OCI-LY7 (cell line): Measurements from ENCODE around the gene AGTRAP. TPM values are rescaled to one million over a fixed set of nuclear protein-coding genes. Genes with fewer than 3 reads are reported as not detected.

ENCODE experiments used
- BruUV-seq: library from RNA; stranded (reverse); fragments of 400-500 nt; replicated peaks from 2 replicates; lab custom pipeline; 2021; lab: Mats Ljungman, UMichigan
- CTCF ChIA-PET: fragments of 300-600 bp; sonication (Branson Sonifier 250); formaldehyde crosslinking; loops from one replicate; lab custom pipeline; 2022; ENCODE audit warnings: antibody characterized with exemption; ENCODE audit not compliant: unreplicated experiment; lab: Charles Lee
- POLR2A ChIA-PET: fragments of 300-600 bp; sonication (Branson Sonifier 250); formaldehyde crosslinking; loops from one replicate; lab custom pipeline; 2022; ENCODE audit warnings: antibody characterized with exemption; lab: Charles Lee
- DNase-seq: peaks from one replicate; pipeline ENCODE4 v3.0.0-alpha.2; 2015; ENCODE audit warnings: low spot score
- H2AFZ ChIP-seq: fragments of 200-600 bp; sonication (generic), shearing (Covaris generic); 2 replicates; pipeline ENCODE4 v1.6.1; 2014; ENCODE audit warnings: mild to moderate bottlenecking, antibody characterized with exemption, low read length, moderate library complexity
- H3K27ac ChIP-seq: fragments of 200-600 bp; sonication (generic); 2 replicates; pipeline ENCODE4 v1.5.1; 2014; ENCODE audit warnings: mixed run types, low read depth, mild to moderate bottlenecking, moderate library complexity, low read length, inconsistent platforms; ENCODE audit not compliant: poor library complexity, severe bottlenecking
- H3K36me3 ChIP-seq: fragments of 200-600 bp; sonication (generic); 2 replicates; pipeline ENCODE4 v1.6.1; 2014; ENCODE audit warnings: mild to moderate bottlenecking, antibody characterized with exemption, low read length, moderate library complexity, mixed read lengths; ENCODE audit not compliant: insufficient read depth
- H3K4me1 ChIP-seq: fragments of 200-600 bp; sonication (generic); 2 replicates; pipeline ENCODE4 v1.5.1; 2014; ENCODE audit warnings: mild to moderate bottlenecking, low read length; ENCODE audit not compliant: insufficient read depth, poor library complexity, severe bottlenecking
- H3K4me2 ChIP-seq: fragments of 200-600 bp; sonication (generic); 2 replicates; pipeline ENCODE4 v1.6.1; 2014; ENCODE audit warnings: mild to moderate bottlenecking, low read length
- H3K4me3 ChIP-seq: fragments of 200-600 bp; sonication (generic); 2 replicates; pipeline ENCODE4 v1.5.1; 2014; ENCODE audit warnings: mild to moderate bottlenecking, low read depth, low read length; ENCODE audit not compliant: poor library complexity, severe bottlenecking
- H3K79me2 ChIP-seq: fragments of 200-600 bp; sonication (generic); 2 replicates; pipeline ENCODE4 v1.6.1; 2016; ENCODE audit warnings: low read depth, mild to moderate bottlenecking, low read length, moderate library complexity, mixed read lengths; ENCODE audit not compliant: insufficient read depth
- H3K9me2 ChIP-seq: fragments of 200-600 bp; sonication (generic); 2 replicates; pipeline ENCODE4 v1.6.1; 2016; ENCODE audit warnings: mild to moderate bottlenecking, low read length, mixed read lengths; ENCODE audit not compliant: insufficient read depth
- H3K9me3 ChIP-seq: fragments of 200-600 bp; sonication (generic); 2 replicates; pipeline ENCODE4 v1.6.1; 2014; ENCODE audit warnings: mild to moderate bottlenecking, mixed run types, low read length, mixed read lengths
- H4K20me1 ChIP-seq: fragments of 200-600 bp; sonication (generic); 2 replicates; pipeline ENCODE4 v1.6.1; 2014; ENCODE audit warnings: mild to moderate bottlenecking, antibody characterized with exemption, low read length, moderate library complexity, mixed read lengths; ENCODE audit not compliant: insufficient read depth
- CTCF ChIP-seq: fragments of 200-600 bp; sonication (generic); conservative IDR thresholded peaks from 2 replicates; pipeline ENCODE4 v1.5.1; 2014; ENCODE audit warnings: mild to moderate bottlenecking, antibody characterized with exemption, low read length, moderate library complexity, mixed read lengths
- EZH2phosphoT487 ChIP-seq: fragments of 200-600 bp; sonication (generic); IDR thresholded peaks from 2 replicates; pipeline ENCODE4 v1.6.1; 2018; ENCODE audit warnings: low read depth, borderline replicate concordance, mild to moderate bottlenecking, mixed run types, antibody characterized with exemption, low read length, moderate library complexity, mixed read lengths
- intact Hi-C: fragments of 100-400 bp; cut with micrococcal nuclease; formaldehyde crosslinking; loops from one replicate; pipeline ENCODE4 v1.10.0; 2022; ENCODE audit not compliant: unreplicated experiment
- total RNA-seq, 2 experiments: library from RNA; depleted of rRNA in 1 of 2; stranded (reverse); fragments of >200 nt in 1 of 2; shearing (Covaris generic) in 1 of 2; gene quantifications; 2 replicates each; pipeline ENCODE4 v1.2.3, GENCODE V29; 2014 to 2022

Gene AGTRAP
- total RNA-seq, 2 experiments from 2014 or later: 36.1 to 40.0 TPM

GRCh38 chr1:11697893-11698210 is 38.1 kb upstream of the AGTRAP start:
- Histone ChIP-seq H3K9me3 (no peaks in the 10 kb centered on the region), H3K4me3 (no peak overlapping the region), H3K79me2 (no peaks in the 10 kb centered on the region), H3K4me2 (no peak overlapping the region), H3K27ac (no peak overlapping the region), H3K9me2 (no peaks in the 10 kb centered on the region), H2AFZ (no peak overlapping the region), H3K4me1 (no peaks in the 10 kb centered on the region), H4K20me1 (no peaks in the 10 kb centered on the region), H3K36me3 (no peaks in the 10 kb centered on the region)
- no TSS peak for BruUV-seq
- no peak for TF ChIP-seq CTCF
- TF ChIP-seq EZH2phosphoT487: no peak
- intact Hi-C loops: no loop called here
- DNase-seq: no peak
- CTCF ChIA-PET: no interaction called here
- POLR2A ChIA-PET: no interaction called here

- Histone ChIP-seq H3K27ac (no peak overlapping the region), H3K9me2 (no peaks in the 10 kb centered on the region), H4K20me1 (no peaks in the 10 kb centered on the region), H3K79me2 (no peaks in the 10 kb centered on the region), H3K4me2 (no peak overlapping the region), H3K9me3 (no peaks in the 10 kb centered on the region), H3K4me3 (no peak overlapping the region), H3K4me1 (no peaks in the 10 kb centered on the region), H2AFZ (no peak overlapping the region), H3K36me3 (no peaks in the 10 kb centered on the region)
- no TSS peak for BruUV-seq
- intact Hi-C loops: no loop called here
- no peak for TF ChIP-seq EZH2phosphoT487
- no peak for TF ChIP-seq CTCF
- DNase-seq: no peak
- ChIA-PET CTCF (no interaction called here), POLR2A (no interaction called here)
These were observed 35.1 kb upstream of the AGTRAP start for GRCh38 chr1:11700601-11701467.

- no peaks in the 10 kb centered on the region for H3K79me2 ChIP-seq
- ChIA-PET POLR2A (no interaction called here), CTCF (no interaction called here)
- no TSS peak for BruUV-seq
- no peak for DNase-seq
- intact Hi-C loops: no loop called here
- H3K36me3 ChIP-seq: no peaks in the 10 kb centered on the region
- no peak for TF ChIP-seq EZH2phosphoT487
- no peak for TF ChIP-seq CTCF
- H3K4me3 ChIP-seq: no peak overlapping the region
- H3K4me1 ChIP-seq: no peaks in the 10 kb centered on the region
- no peak overlapping the region for H2AFZ ChIP-seq
- no peaks in the 10 kb centered on the region for H3K9me3 ChIP-seq
- no peaks in the 10 kb centered on the region for H4K20me1 ChIP-seq
- H3K9me2 ChIP-seq: no peaks in the 10 kb centered on the region
- H3K27ac ChIP-seq: no peak overlapping the region
- no peak overlapping the region for H3K4me2 ChIP-seq
These were observed 34.4 kb upstream of the AGTRAP start for GRCh38 chr1:11701551-11701961.
